Kidney epithelial cell (primary cell): ENCODE measurements around the gene LIN7A. TPM values are rescaled to one million over a fixed set of nuclear protein-coding genes. Genes with fewer than 3 reads are reported as not detected.

Source experiments
- DNase-seq: peaks from one replicate; pipeline ENCODE4 v3.0.0-alpha.2; 2010; ENCODE audit warnings: low read depth
- H3K27me3 ChIP-seq: 2 replicates; pipeline ENCODE4 v1.6.0; 2011; ENCODE audit warnings: low read length; ENCODE audit not compliant: control insufficient read depth, insufficient read depth
- H3K36me3 ChIP-seq: 2 replicates; pipeline ENCODE4 v1.5.1; 2011; ENCODE audit warnings: low read length; ENCODE audit not compliant: control insufficient read depth, insufficient read depth
- H3K4me3 ChIP-seq: 2 replicates; pipeline ENCODE4 v1.5.1; 2011; ENCODE audit warnings: low read depth, mild to moderate bottlenecking, control low read depth, low read length
- CTCF ChIP-seq: IDR thresholded peaks from 2 replicates; pipeline ENCODE4 v1.5.1; 2011; ENCODE audit warnings: mild to moderate bottlenecking, moderate library complexity, low read length, control low read depth, inconsistent platforms; ENCODE audit not compliant: insufficient read depth, poor library complexity, severe bottlenecking
- total RNA-seq: library from RNA; depleted of rRNA; stranded (reverse); fragments of >200 nt; gene quantifications from 2 replicates; pipeline ENCODE4 v1.2.3, GENCODE V29; 2015

LIN7A gene
- total RNA-seq, 1 donor from 2014 or later = 0.79 TPM

DNA sequence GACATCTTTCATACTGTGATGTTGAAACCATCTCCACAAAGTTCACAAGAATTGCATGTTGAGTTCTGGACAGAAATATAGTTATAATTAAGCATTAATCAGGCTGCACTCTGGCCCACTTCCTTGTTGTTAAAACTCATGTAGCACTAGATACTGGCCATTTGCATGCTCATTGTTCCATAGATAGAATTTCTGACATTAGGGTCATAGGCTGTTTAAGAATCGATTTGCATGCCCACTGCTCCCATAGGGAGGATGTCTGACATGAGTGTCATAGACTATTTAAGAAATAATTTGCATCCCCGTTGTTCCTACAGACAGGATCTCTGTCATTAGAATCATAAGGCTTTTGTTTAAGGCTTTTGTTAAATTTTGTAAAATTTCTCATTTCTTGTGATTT lies 170.8 kb downstream of the LIN7A start:
- no peak for TF ChIP-seq CTCF
- no peaks in the 10 kb centered on the region for H3K36me3 ChIP-seq
- no peaks in the 10 kb centered on the region for H3K27me3 ChIP-seq
- DNase-seq = no peak
- H3K4me3 ChIP-seq = no peak overlapping the region

- Histone ChIP-seq H3K4me3 (no peak overlapping the region), H3K36me3 (no peaks in the 10 kb centered on the region), H3K27me3 (no peaks in the 10 kb centered on the region)
- TF ChIP-seq CTCF = no peak
- DNase-seq = no peak
Measured at GRCh38 chr12:80766210-80766609, 171.5 kb downstream of the LIN7A start.

DNA sequence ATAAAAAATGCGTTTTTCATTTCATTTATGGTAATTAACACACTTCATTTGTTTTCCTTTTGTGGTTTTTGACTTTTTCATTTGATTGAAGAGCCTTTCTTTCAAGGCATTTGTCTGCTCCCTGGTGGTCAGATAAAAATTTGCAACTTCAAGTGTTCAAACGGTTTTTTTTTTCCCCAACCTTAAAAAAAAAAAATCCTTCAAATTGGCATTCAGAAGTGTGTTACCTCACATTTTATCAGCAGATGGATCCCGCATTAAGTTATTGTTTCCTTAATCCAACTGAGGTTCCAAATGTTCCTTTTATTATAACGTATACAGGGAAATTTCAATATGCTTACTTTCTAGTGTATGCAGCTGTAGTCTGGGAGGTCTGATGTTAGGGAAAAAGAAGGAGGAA lies 173.9 kb downstream of the LIN7A start:
- peak; percentile 44 for TF ChIP-seq CTCF
- Histone ChIP-seq H3K4me3 (no peak overlapping the region), H3K36me3 (no peaks in the 10 kb centered on the region), H3K27me3 (no peaks in the 10 kb centered on the region)
- DNase-seq = no peak

- Histone ChIP-seq H3K4me3 (no peak overlapping the region), H3K36me3 (no peaks in the 10 kb centered on the region), H3K27me3 (no peaks in the 10 kb centered on the region)
- no peak for DNase-seq
- TF ChIP-seq CTCF = no peak
Measured at GRCh38 chr12:80761838-80762237, 175.9 kb downstream of the LIN7A start.

GRCh38 chr12:80756875-80757274 lies 180.9 kb downstream of the LIN7A start:
- Histone ChIP-seq H3K27me3 (no peaks in the 10 kb centered on the region), H3K36me3 (no peaks in the 10 kb centered on the region), H3K4me3 (no peak overlapping the region)
- TF ChIP-seq CTCF = no peak
- DNase-seq = no peak

DNA sequence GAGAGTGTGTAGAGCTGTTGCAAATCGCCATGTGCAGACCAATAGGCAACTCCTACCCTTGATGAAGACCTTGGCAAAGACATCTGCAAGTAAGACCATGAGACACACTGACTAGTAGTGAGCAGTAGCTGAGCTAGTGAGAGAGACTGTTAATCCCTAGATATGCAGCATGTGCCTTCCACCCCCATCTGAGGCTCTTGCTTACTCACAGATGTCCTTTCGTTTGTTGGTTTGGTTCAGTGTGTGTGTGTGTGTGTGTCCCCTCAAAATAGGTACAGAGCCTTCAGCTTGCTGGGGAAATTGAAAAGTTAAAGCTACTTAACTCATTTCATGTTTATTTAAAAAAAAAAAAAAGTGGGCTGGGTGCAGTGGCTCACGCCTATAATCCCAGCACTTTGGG lies 183.5 kb downstream of the LIN7A start:
- no peak for DNase-seq
- Histone ChIP-seq H3K4me3 (no peak overlapping the region), H3K27me3 (no peaks in the 10 kb centered on the region), H3K36me3 (no peaks in the 10 kb centered on the region)
- no peak for TF ChIP-seq CTCF
